Right ventricle myocardium superior (tissue), 1 donor: Measurements from ENCODE around the gene LIMCH1. TPM values are rescaled to one million over a fixed set of nuclear protein-coding genes. Genes with fewer than 3 reads are reported as not detected.

Experiments
- ATAC-seq: fragments of 200-7000 bp; cut with Tn5 transposase; one replicate; pipeline ENCODE4 v1.9.1; 2020; ENCODE audit warnings: mild to moderate bottlenecking; ENCODE audit not compliant: poor library complexity
- DNase-seq: peaks from one replicate; pipeline ENCODE4 v3.0.0-alpha.2; 2020
- intact Hi-C: fragments of 100-400 bp; cut with DNase I; formaldehyde crosslinking; loops from one replicate; pipeline ENCODE4 v1.11.2; 2022
- total RNA-seq: library from RNA; stranded (reverse); fragmentation: NEBNext Ultra II Directional; extraction: Animal tissue kit (Norgen Biotek cat#: 25700); gene quantifications from one replicate; pipeline ENCODE4 v1.2.1, GENCODE V29; 2021
- donor health status: DM: no; HTN: yes; CAD: no; lungs with severe emphysema.

Gene LIMCH1
- total RNA-seq, 1 donor from 2014 or later, result 272 TPM

- no peak for ATAC-seq
- no peak for DNase-seq
- intact Hi-C loops, result no loop called here
These were observed 115.6 kb downstream of the LIMCH1 start for GRCh38 chr4:41653523-41653922.

GRCh38 chr4:41655177-41655576, 117.2 kb downstream of the LIMCH1 start:
- intact Hi-C loops, result no loop called here
- ATAC-seq, result no peak
- no peak for DNase-seq

GRCh38 chr4:41656106-41656505, 118.1 kb downstream of the LIMCH1 start:
- ATAC-seq, result no peak
- intact Hi-C loops, result no loop called here
- no peak for DNase-seq

- peak; percentile 50 for DNase-seq
- intact Hi-C loops, result no loop called here
- ATAC-seq, result peak; percentile 92
These were observed 118.9 kb downstream of the LIMCH1 start for GRCh38 chr4:41656572-41657520.

GRCh38 chr4:41657561-41657960, 119.6 kb downstream of the LIMCH1 start:
- DNase-seq (no peak), ATAC-seq (no peak)
- intact Hi-C loops, result no loop called here

- ATAC-seq (no peak), DNase-seq (no peak)
- intact Hi-C loops, result no loop called here
These were observed 120.2 kb downstream of the LIMCH1 start for GRCh38 chr4:41658163-41658562.

GRCh38 chr4:41660352-41660751, 122.4 kb downstream of the LIMCH1 start:
- intact Hi-C loops, result loop anchor here (5.0 kb wide), 2 partner anchors 378 to 393 kb away; no protein-coding TSS in a partner anchor
- ATAC-seq (no peak), DNase-seq (no peak)

GRCh38 chr4:41661442-41662076, 123.6 kb downstream of the LIMCH1 start:
- DNase-seq (peak; percentile 73), ATAC-seq (peak; percentile 68)
- intact Hi-C loops, result loop anchor here (5.0 kb wide), 2 partner anchors 379 to 394 kb away; no protein-coding TSS in a partner anchor

GRCh38 chr4:41665636-41666207, 127.8 kb downstream of the LIMCH1 start:
- DNase-seq (no peak), ATAC-seq (no peak)
- intact Hi-C loops, result no loop called here

GRCh38 chr4:41668024-41668423, 130.1 kb downstream of the LIMCH1 start:
- no peak for ATAC-seq
- intact Hi-C loops, result no loop called here
- DNase-seq, result no peak

GRCh38 chr4:41670530-41670929, 132.6 kb downstream of the LIMCH1 start:
- ATAC-seq, result peak; percentile 73
- no peak for DNase-seq
- intact Hi-C loops, result no loop called here

- DNase-seq (no peak), ATAC-seq (no peak)
- intact Hi-C loops, result no loop called here
These were observed 133.0 kb downstream of the LIMCH1 start for GRCh38 chr4:41670982-41671381.

GRCh38 chr4:41678086-41678816, 140.3 kb downstream of the LIMCH1 start:
- DNase-seq (no peak), ATAC-seq (no peak)
- intact Hi-C loops, result no loop called here

GRCh38 chr4:41678951-41679350, 141.0 kb downstream of the LIMCH1 start:
- DNase-seq, result no peak
- no peak for ATAC-seq
- intact Hi-C loops, result no loop called here

GRCh38 chr4:41679991-41680390, 142.0 kb downstream of the LIMCH1 start:
- no peak for ATAC-seq
- intact Hi-C loops, result no loop called here
- no peak for DNase-seq

- intact Hi-C loops, result no loop called here
- no peak for DNase-seq
- no peak for ATAC-seq
These were observed 143.1 kb downstream of the LIMCH1 start for GRCh38 chr4:41681054-41681453.

GRCh38 chr4:41683326-41683725, 145.4 kb downstream of the LIMCH1 start:
- intact Hi-C loops, result no loop called here
- no peak for DNase-seq
- ATAC-seq, result no peak

GRCh38 chr4:41686893-41687292, 148.9 kb downstream of the LIMCH1 start:
- DNase-seq (no peak), ATAC-seq (no peak)
- intact Hi-C loops, result no loop called here

GRCh38 chr4:41687971-41688370, 150.0 kb downstream of the LIMCH1 start:
- DNase-seq (no peak), ATAC-seq (no peak)
- intact Hi-C loops, result no loop called here
